Uterus (tissue), 2 donors: ENCODE data around the gene MYOM3.

Experiments
- POLR2A ChIP-seq, 2 donors: fragments of 450-650 bp; IDR thresholded peaks; one replicate each; pipeline ENCODE4 v1.6.1; 2016; ENCODE audit warnings: antibody characterized with exemption in 2 of 2, mild to moderate bottlenecking in 1 of 2, moderate library complexity in 1 of 2
- TF ChIP-seq, protein P1 (sequence below), 4 experiments: fragments of 200-600 bp in 2 of 4; fragments of 450-650 bp in 2 of 4; sonication (generic) in 2 of 4; IDR thresholded peaks; one replicate each; pipeline ENCODE4 v1.5.1; 2016 to 2019; ENCODE audit warnings: antibody characterized with exemption in 4 of 4, mild to moderate bottlenecking in 2 of 4, moderate library complexity in 1 of 4

DNA sequence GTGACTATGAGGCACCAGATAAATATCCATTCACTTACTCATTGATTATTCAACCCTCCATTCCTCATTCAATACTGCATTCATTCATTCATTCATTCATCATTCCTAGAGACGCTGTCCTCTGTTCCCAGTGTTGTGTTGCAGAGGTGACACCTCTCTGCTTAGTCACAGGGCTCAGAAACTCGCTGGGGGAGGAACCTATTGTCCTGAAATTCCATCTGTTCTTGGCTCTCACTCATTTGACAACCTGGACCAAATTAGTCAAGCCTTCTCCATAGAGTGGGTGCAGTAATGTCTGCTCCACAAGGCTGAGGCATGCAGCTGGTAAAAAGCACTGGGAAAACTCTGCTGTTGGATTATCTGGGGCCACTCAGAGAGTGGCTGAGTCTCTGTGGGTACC lies 49.7 kb downstream of the MYOM3 start:
- TF ChIP-seq, protein P1, sequence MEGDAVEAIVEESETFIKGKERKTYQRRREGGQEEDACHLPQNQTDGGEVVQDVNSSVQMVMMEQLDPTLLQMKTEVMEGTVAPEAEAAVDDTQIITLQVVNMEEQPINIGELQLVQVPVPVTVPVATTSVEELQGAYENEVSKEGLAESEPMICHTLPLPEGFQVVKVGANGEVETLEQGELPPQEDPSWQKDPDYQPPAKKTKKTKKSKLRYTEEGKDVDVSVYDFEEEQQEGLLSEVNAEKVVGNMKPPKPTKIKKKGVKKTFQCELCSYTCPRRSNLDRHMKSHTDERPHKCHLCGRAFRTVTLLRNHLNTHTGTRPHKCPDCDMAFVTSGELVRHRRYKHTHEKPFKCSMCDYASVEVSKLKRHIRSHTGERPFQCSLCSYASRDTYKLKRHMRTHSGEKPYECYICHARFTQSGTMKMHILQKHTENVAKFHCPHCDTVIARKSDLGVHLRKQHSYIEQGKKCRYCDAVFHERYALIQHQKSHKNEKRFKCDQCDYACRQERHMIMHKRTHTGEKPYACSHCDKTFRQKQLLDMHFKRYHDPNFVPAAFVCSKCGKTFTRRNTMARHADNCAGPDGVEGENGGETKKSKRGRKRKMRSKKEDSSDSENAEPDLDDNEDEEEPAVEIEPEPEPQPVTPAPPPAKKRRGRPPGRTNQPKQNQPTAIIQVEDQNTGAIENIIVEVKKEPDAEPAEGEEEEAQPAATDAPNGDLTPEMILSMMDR (IDR thresholded peaks at IDR 0.05), result no peak
- no peak for TF ChIP-seq POLR2A (IDR thresholded peaks at IDR 0.05)
